PC-3 (cell line): ENCODE results near the gene SLC38A5.
"Not testable (repeated sequence)": the region's sequence is repeated elsewhere in the genome, so short reads cannot be mapped to it uniquely, and the experiment has no call there.

Experiments used
- CTCF ChIP-seq: fragments of 300-600 bp; sonication (generic); conservative IDR thresholded peaks from 2 replicates; pipeline ENCODE4 v1.5.1; 2017; ENCODE audit warnings: antibody characterized with exemption, low read depth, mild to moderate bottlenecking, low read length
- EZH2 ChIP-seq: fragments of 300-600 bp; sonication (generic); IDR thresholded peaks from one replicate; pipeline ENCODE4 v1.6.1; 2017; ENCODE audit warnings: antibody characterized with exemption, mild to moderate bottlenecking, low read length; ENCODE audit not compliant: unreplicated experiment

- TF ChIP-seq CTCF, EZH2: not testable (repeated sequence)
Measured at GRCh38 chrX:48433713-48434112, 36.3 kb downstream of the SLC38A5 start.
